GM10266 (cell line): ENCODE measurements around the gene MRPL40.

ENCODE experiments used
- DNase-seq: peaks from one replicate; pipeline ENCODE4 v3.0.0; 2012; ENCODE audit errors: extremely low spot score
- TF ChIP-seq, protein P1 (sequence below): IDR thresholded peaks from 2 replicates; pipeline ENCODE4 v1.5.1; 2012; ENCODE audit warnings: mild to moderate bottlenecking, low read depth; ENCODE audit not compliant: control insufficient read depth, insufficient read depth; ENCODE audit errors: missing control alignments

MRPL40 gene

GRCh38 chr22:19394274-19395050 is 37.9 kb upstream of the MRPL40 start:
- no peak for DNase-seq
- TF ChIP-seq, protein P1, sequence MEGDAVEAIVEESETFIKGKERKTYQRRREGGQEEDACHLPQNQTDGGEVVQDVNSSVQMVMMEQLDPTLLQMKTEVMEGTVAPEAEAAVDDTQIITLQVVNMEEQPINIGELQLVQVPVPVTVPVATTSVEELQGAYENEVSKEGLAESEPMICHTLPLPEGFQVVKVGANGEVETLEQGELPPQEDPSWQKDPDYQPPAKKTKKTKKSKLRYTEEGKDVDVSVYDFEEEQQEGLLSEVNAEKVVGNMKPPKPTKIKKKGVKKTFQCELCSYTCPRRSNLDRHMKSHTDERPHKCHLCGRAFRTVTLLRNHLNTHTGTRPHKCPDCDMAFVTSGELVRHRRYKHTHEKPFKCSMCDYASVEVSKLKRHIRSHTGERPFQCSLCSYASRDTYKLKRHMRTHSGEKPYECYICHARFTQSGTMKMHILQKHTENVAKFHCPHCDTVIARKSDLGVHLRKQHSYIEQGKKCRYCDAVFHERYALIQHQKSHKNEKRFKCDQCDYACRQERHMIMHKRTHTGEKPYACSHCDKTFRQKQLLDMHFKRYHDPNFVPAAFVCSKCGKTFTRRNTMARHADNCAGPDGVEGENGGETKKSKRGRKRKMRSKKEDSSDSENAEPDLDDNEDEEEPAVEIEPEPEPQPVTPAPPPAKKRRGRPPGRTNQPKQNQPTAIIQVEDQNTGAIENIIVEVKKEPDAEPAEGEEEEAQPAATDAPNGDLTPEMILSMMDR, result no peak

- TF ChIP-seq, protein P1, result no peak
- DNase-seq, result no peak
These were observed 37.1 kb upstream of the MRPL40 start for GRCh38 chr22:19395276-19395675.

GRCh38 chr22:19396561-19396933 is 35.8 kb upstream of the MRPL40 start:
- no peak for DNase-seq
- TF ChIP-seq, protein P1, result no peak

DNA sequence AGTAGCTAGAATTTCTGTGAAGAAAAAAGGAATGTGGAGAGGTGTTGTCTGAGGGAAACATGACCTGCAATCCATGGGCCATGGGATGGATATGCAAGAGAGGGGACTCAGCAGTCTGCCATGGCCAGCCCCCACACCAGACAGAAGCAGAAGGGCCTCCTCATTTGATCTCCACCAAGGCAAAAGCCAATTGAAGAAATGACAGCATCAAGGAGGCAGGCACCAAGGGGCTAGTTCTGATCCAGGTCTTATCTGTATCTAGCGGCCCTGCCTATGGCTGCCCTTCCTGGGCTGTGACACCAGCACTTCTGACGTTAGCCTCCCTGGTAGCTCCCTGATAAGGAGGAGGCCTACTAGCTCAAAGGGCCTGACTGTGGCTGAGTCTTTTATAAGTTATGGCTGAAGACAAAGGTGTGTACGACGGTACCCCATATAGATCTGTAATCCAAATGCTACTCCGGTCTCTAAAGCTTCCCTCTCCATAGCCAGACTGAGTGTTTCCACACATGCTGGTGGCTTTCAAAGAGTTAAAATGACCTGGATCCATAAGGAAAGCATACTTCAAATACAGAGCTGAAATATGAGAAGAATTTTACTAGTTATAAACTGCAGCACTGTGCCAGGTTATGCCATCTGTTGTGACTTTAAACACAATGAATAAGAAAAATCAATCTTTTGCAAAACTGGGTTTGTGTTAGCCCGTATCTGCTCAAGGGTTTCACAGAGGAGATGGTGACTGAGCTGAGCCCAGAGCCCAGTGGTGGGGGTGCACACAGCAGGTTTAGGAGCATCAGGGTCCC is 35.2 kb upstream of the MRPL40 start:
- TF ChIP-seq, protein P1, result no peak
- no peak for DNase-seq

GRCh38 chr22:19397734-19398104 is 34.6 kb upstream of the MRPL40 start:
- TF ChIP-seq, protein P1, result no peak
- no peak for DNase-seq

DNA sequence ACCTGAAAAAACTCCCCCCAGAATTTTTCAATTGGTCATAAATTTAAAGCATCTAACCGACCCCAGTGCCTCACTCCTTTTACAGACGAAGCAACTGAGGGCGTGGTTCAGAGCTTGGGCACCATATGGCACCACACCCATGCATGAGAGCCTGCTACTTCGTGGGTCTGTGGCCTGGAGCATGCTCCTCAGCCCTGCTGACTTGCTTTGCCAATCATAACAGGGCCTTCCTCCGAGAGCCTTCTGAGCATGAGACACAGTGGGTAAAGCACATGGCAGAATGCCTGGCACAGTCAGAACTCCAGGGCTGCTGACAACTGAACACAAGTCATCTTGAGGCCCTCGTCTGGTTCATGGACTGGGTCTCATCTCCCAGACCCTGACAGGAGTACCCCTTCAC is 34.1 kb upstream of the MRPL40 start:
- TF ChIP-seq, protein P1, result no peak
- no peak for DNase-seq

GRCh38 chr22:19398652-19399051 is 33.7 kb upstream of the MRPL40 start:
- TF ChIP-seq, protein P1, result no peak
- no peak for DNase-seq
